HG03135 (cell line): ENCODE data around the gene ASTN2.

Source experiments
- ATAC-seq: cut with Tn5 transposase; IDR thresholded peaks from one replicate; pipeline ENCODE4 v1.9.1; 2021; ENCODE audit warnings: mild to moderate bottlenecking, moderate library complexity; ENCODE audit not compliant: unreplicated experiment

The ASTN2 gene

GRCh38 chr9:116409638-116410037 lies 1005.2 kb downstream of the ASTN2 start:
- ATAC-seq = no peak

GRCh38 chr9:116409129-116409528 lies 1005.7 kb downstream of the ASTN2 start:
- ATAC-seq = no peak

- ATAC-seq = no peak
Measured at GRCh38 chr9:116406469-116406868, 1008.4 kb downstream of the ASTN2 start.

GRCh38 chr9:116405321-116405720 lies 1009.5 kb downstream of the ASTN2 start:
- no peak for ATAC-seq

GRCh38 chr9:116404228-116404627 lies 1010.6 kb downstream of the ASTN2 start:
- ATAC-seq = no peak

- no peak for ATAC-seq
Measured at GRCh38 chr9:116403171-116403570, 1011.7 kb downstream of the ASTN2 start.

GRCh38 chr9:116395699-116396037 lies 1019.2 kb downstream of the ASTN2 start:
- ATAC-seq = no peak

GRCh38 chr9:116394894-116395698 lies 1019.8 kb downstream of the ASTN2 start:
- ATAC-seq = no peak

GRCh38 chr9:116394070-116394469 lies 1020.8 kb downstream of the ASTN2 start:
- ATAC-seq = no peak

- no peak for ATAC-seq
Measured at GRCh38 chr9:116393198-116393597, 1021.7 kb downstream of the ASTN2 start.

- no peak for ATAC-seq
Measured at GRCh38 chr9:116391306-116391900, 1023.5 kb downstream of the ASTN2 start.

- peak; percentile 76 for ATAC-seq
Measured at GRCh38 chr9:116390303-116391228, 1024.3 kb downstream of the ASTN2 start.

GRCh38 chr9:116389541-116390302 lies 1025.1 kb downstream of the ASTN2 start:
- ATAC-seq = no peak

GRCh38 chr9:116387934-116388698 lies 1026.7 kb downstream of the ASTN2 start:
- ATAC-seq = peak; percentile 54

GRCh38 chr9:116383936-116384335 lies 1030.9 kb downstream of the ASTN2 start:
- no peak for ATAC-seq

GRCh38 chr9:116383133-116383532 lies 1031.7 kb downstream of the ASTN2 start:
- no peak for ATAC-seq

GRCh38 chr9:116382053-116382452 lies 1032.8 kb downstream of the ASTN2 start:
- ATAC-seq = no peak

- no peak for ATAC-seq
Measured at GRCh38 chr9:116381350-116381749, 1033.5 kb downstream of the ASTN2 start.

GRCh38 chr9:116380496-116380995 lies 1034.3 kb downstream of the ASTN2 start:
- no peak for ATAC-seq

- ATAC-seq = no peak
Measured at GRCh38 chr9:116379821-116380220, 1035.0 kb downstream of the ASTN2 start.
